ENCODE results near the gene CSNK1A1L.

The CSNK1A1L gene

DNA sequence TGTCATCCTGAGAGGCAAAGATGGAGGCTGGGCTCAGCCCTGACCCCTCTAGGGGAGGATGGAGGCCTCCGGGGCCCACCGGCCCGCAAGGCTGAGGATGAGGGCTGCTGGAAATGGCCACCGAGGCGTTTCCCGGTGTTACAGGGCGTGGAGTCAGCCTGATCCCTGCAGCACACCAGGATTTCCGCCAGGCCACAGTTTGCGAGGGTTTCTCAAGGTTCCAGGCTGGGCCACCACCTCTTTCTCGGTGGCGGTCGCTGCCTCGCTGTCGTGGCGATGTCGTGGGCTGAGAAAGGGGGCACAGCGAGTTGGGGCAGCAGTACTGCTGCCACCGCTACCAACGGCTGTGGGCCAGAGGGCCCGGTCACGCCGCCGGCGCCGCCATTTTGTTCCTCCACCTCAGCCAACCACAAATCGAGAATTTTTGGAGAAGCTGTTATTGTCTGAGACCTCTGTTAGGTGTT, at the start of gene CSNK1A1L:
Gene CSNK1A1L, minus strand, starts transcription at position 414 of the 464 bp plus-strand sequence. Its CDS starts 408 bp downstream, at position 6.
- no peak for DNase-seq

DNA sequence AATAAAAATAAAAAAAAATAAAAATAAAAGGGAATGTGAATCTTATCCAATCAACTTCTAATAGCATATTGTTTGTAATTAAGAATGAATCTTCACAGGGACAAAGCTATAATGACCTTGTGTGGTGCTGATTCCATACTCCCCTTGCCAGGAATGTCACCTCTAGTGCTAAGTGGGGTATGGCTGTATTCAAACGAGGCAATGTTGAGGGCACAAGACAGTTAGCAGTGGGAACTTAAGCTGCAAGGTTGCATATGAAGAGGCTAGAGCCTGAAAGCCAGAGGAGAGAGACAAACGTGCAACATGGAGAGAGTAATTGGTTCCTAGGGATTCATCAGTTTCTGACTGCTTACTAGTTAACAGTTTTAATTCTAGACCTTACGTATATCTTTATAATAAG, 43.9 kb upstream of the CSNK1A1L start:
- DNase-seq: no peak

DNA sequence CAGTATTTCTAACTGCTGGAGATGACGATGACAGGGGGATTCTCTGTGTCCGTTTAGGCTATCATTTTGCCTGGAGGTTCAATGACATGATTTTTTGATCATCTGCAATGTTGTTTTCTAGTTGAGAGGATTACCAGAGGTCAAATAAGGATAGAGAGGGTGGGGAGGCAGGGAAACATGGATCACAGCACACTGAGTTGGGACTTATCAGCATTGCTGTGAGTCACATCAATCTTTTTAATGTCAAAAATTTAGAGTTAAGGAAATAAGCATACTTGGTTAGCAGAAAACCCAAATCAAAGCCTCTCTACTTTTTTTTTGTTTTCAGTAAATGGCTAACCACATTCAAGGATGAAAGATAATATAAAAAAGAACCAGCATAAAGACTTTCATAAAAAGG, 43.0 kb upstream of the CSNK1A1L start:
- DNase-seq: no peak

DNA sequence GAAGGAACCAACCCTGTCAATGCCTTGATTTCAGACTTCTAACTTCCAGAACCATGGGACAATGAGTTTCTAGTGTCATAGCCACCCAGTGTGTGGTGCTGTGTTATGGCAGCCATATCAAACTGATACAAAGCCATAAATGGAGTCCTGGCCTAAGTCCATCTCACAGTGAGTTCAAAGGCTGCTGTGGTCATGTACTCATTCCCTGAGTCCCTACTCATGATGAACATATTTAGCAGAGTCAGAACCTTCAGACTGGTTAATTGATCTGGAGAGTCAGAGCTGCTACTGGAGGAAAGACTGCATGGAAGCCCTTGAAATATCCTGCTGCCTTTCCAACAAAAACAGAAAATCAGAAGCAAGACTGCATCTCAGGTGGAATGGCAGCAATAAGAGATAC, 39.2 kb upstream of the CSNK1A1L start:
- DNase-seq: no peak

DNA sequence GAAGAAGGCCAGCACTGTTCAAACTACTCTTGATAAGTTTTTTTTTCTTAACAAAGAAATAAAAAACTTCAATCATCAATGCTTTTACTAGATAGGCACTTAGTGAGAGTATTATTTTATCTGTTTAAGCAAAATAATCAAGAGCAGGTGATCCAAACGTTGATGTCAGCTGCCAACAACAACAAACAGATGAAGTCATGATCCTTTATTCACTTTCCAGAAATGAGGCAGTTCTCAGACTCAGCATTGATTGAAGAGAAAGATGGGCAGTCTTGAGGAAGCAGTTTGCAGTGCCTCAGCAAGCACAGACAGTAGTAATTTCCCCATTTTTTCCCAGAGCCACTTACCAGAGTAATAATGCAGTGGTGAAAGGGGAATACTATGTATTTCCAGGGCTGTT, 38.4 kb upstream of the CSNK1A1L start:
- no peak for DNase-seq

DNA sequence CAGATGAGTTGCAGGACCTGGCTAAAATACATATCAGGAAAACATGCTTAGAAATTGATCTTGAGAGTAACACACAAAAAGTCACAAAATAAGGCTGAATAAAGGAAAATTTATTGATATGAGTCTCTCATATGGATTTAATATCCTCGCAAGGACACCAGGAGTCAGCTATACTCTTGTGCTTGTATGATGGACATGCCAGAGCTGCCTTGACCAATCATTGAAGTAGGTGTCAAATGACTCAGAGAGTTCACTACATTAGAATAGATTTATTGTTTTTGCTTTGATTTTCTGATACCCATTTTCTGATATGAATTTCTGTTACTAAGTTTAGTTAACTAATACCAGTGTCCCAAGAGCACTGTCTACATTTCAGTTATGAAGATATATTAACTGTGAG, 37.4 kb upstream of the CSNK1A1L start:
- DNase-seq: no peak

DNA sequence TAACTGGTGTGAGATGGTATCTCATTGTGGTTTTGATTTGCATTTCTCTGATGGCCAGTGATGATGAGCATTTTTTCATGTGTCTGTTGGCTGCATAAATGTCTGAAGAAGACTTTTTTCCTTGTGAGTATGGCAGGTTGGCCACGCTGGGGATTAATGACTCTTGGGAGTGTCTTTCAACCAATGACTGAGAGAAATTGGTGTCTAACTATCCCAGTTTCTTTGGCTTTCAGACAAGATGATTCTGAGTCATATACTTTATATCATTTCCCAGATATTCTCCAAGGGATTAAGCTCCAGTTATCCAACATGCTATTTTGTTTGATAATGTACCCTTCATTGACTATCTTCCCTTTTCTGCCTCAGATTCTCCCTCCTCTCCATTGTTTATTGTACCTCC, 35.5 kb upstream of the CSNK1A1L start:
- DNase-seq: no peak

DNA sequence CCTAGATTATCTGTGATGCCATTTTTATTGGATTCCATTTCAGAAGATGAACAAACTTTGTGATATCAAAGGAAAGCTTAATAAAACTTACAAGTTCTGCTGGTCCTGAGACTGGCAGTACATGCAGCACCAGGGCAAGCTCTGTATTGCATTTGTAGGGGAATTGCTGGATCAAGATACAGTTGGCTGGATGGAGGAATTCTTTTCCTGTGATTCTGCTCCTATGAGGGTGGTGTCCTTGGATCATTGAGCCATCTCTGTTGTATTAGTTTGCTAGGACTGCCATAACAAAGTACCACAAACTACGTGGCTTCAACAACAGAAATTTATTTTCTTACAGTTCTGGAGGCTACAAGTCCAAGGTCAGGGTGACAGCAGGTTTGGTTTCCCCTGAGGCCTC, 33.9 kb upstream of the CSNK1A1L start:
- DNase-seq: no peak

DNA sequence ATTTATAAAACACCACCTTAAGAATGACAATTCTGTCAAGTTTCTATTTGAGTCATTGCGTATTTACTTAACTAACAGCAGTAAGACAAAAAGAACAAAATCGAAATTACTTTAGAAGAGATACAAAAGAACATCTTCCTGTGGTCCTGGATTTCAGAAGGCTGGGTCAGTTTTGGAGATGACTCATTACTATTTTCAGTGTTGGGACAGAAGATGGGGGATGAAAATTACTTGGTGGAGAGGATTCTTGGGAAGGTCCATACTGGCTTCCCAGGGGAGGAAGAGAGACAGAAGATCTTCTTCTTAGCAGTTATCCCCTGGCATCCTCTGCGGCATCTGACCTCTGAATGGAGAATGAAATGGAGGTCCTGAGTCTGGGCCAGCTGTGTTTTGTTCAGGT, 33.5 kb upstream of the CSNK1A1L start:
- DNase-seq: no peak

DNA sequence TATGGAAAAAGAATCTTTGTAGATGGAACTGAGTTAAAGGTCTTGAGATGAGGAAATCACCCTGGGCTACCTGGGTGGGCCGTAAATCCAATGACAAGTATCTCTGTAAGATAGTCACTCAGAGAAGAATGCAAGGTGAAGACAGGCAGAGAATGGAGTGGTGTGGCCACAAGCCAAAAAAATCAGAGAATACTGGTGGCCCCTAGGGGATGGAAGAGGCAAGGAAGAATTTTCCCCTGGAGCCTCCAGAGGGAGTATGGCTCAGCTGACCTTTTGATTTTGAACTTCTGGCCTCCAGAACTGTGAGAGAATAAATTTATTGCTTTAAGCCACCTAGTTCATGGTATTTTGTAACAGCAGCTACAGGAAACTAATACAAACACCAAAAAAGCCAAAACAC, 32.7 kb upstream of the CSNK1A1L start:
- no peak for DNase-seq

DNA sequence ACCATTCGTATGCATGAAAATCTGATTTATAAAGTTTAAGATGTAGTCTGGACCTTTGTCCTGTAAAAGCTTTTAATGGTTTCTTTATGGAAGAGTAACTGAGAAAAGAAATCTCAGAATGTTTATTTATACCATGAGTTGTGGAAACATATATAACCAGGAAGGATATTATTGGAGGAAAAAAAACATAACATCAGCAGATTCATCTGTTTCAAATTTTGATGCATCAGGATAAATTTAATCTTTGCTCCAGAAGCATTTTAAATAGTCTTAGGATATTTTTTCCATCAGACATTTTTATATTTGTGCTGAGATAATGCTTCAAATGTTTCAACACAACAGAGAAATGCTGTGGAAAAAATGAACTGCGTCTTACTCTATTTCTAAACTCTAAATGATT, 31.2 kb upstream of the CSNK1A1L start:
- no peak for DNase-seq

DNA sequence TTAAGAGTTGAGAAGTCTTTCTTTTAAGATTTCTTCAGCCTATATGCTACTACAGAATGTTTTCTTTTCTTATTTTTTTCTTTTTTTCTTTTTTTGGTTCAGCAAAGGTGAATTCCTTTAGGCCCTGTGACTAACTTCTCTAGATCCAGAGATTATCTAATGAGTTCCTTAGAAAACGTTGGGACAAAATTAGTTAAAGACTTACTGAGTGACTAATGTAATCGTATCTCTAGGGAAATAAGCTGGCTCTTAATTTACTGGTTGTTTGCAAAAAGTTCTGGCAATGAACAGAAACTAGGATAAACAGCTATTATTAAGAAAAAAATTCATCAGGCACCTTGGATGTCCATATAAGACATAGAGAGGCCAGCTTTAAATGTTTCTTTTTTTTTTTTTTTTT, 30.7 kb upstream of the CSNK1A1L start:
- no peak for DNase-seq

DNA sequence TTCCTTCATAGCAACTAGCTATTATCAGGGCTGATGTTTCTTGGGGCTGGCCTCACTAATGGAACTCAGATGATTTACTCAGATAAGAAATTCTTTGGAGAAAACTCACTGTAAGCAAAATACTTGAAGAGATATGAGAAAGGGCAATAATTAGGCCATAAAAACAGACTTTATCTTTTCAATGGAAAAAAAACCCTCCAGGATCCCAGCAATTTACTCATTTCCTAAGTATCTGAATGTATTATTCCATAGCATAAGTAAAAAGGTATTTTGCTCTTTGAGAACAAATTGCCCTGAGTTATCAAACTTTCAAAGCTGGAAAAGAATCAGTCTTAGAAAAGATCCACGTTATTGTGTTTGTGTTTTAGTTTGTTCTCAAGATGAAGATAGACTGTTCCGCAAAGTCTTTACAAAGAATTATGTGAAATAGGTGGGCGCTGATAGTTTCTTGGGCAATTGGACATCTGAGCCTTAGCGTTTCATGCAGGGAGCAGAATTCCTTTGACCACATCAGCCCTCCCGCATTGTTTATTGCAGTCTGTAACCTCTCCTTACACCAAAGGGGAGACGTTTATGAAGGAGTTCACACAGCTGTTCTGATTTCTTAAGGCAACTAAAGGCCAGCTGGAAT, 29.1 kb upstream of the CSNK1A1L start:
- no peak for DNase-seq

DNA sequence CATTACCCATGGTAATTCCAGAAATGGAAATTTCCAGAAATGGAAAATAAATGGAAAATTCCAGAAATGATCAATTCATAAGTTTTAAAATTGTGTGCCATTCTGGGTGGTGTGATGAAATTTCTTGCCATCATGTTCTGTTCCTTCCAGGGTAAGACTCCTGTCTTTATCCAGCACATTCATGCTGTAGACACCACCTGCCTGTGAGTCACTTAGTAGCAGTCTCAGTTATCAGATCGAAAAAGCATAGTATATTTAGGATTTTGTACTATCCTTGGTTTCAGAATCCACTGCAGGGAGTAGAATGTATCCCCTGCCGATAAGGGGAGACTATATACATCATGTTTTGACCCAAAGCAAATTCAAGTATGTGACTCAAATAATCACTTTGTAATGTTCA, 26.7 kb upstream of the CSNK1A1L start:
- no peak for DNase-seq

DNA sequence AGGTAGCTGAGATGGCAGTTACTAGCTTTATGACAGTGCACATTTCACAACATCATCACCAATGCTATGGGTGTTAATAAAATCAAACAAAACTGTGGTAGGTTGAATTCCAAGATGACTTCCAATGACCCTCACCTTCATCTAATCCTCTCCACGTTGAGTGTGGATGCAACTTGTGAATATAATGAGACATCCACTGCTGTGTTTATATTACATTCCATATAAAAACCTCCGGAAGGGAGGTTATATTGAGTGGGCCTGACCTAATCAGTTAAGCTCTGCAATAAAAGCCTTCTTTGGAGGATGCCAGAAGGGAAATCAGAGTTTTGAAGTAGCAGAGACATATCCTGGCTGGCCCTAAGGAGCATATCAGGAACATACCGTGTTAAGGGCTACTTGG, 25.6 kb upstream of the CSNK1A1L start:
- no peak for DNase-seq

DNA sequence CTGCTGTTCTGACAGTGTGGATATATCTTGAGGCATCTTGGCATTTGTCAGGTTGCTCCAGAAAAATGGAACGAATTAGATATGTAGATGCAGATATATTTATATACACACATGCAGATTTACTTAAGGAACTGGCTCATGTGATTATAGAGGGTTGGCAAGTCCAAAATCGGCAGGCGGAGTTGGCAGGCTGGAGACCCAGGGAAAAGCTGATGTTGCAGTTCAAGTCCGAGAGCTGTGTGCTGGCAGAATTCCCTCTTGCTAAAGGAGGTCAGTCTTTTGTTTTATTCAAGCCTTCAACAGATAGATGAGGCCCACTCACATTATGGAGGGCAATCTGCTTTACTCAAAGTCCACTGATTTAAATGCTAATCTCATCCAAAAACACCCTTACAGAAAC, 24.4 kb upstream of the CSNK1A1L start:
- DNase-seq: no peak

DNA sequence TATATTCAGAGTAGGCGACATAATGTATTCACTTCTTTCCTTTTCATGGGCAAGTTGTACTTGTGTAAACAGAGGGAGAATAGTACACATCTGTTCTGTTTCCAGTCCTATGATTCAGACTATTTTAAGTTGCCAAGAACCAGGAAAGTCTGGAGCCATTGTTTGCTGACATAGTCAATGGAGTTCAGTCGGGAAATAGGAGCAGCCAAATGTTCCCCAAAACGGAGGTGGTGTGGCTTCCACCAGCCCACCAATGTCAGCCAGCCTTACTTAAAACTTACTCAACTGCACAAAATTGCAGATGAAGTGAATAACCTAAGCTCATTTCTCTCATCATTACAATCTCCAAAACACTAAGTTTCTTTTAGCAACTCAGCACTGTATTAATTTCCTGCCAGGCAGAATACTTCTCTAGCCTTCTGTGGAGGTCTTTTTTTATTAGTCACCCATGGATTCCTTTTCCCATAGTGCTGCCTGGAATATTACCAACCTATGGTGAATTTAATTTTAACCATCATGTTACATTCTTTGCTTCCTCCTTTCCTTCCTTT, 22.3 kb upstream of the CSNK1A1L start:
- DNase-seq: no peak

DNA sequence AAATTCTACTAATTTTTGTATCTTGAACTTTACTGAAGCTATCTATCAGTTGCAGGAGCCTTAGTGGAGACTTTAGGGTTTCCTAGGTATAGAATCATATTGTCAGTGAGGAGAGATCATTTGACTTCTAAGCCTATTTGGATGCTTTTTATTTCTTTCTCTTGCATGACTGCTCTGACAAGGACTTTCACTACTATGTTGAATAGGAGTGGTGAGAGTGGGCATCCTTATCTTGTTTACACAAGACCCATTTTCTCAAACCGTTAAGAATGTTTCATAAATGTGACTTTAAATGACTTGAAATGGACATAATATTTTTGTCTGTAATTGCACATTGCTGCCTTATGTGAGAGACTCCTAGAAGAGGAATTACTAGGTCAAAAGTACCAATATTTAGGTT, 17.9 kb upstream of the CSNK1A1L start:
- DNase-seq: no peak

DNA sequence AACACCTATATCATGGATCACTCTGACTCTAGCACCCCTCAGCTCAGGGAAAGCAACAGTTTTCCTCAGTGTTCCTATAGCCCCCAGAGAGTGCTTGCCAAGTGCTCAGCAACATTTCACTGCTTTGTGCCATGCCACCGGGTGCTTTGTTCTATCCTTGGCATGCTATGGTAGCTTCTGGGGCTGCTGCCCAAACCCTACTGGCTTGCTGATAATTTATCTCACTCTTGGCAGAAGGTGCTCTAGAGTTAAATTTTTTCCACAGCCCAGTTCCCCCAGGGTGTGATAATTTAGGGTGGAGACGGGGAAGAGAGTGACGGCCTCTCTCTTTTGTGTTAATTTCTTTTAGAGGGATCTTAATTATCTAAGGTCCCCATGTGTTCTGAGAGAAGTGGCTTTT, 12.6 kb upstream of the CSNK1A1L start:
- no peak for DNase-seq

DNA sequence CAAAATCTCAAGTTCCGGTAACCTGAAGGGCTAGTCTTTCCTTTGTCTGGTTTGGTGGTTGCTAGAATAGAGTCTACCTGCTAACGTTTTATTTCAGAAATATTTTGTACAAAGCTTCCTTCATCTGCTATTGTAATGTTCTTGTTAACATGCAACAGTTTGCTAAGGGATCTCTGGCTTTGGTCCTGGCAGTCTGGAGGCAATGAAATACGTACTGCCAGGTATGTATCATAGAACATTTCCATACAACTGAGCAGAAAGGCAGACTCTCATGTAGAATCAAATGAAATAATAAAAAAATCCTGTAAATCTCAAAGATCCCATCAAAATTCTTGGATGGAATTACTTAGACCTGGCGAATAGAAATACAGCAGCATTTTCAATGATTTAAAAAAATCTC, 8.8 kb upstream of the CSNK1A1L start:
- no peak for DNase-seq

DNA sequence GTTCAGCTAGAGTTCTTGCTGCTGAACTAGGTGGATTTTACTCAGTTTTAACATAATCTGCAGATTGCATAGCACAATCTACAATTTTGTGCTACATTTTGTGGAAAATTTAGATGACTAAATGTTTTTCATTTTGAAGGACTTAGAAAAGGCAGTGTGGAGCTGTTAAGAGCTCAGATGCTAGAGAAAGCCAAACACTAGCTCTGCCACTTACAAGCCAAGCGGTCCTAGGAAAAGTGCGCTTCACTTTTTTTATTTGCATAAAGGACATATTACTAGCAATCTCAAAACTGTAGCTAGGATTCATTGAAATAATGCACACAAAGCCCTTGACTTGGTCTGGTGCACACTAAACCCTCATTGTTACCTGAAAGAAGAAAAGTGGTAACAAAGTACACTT, 8.1 kb upstream of the CSNK1A1L start:
- DNase-seq: no peak

DNA sequence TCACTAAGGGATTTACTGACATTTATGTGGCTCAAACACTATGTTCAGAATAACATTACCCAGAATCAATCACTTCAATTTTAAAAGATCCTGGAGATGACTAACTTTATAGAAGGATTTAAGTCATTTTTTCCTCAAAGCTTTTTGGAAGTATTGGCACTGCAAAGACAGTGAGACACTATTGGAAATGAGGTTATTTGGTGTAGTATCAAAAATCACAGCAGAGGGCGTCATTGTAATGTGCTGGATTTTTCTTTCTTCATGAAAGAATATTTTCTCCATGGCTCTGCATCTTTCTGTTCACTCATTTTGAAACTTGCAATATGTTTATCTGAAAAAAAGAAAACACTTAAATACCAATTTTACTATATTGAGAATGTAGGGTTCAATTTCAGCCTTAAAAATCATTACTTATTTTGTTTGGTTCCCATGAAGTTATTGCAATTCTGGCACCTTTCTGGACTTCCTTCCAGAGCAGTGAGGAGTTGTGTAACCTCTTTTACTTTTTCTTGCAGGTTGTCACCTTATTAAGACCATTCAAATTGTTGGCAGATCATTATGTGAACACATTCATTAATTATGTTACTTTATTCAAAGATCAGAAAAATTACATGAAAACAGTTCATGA, 3.7 kb upstream of the CSNK1A1L start:
- DNase-seq: no peak

DNA sequence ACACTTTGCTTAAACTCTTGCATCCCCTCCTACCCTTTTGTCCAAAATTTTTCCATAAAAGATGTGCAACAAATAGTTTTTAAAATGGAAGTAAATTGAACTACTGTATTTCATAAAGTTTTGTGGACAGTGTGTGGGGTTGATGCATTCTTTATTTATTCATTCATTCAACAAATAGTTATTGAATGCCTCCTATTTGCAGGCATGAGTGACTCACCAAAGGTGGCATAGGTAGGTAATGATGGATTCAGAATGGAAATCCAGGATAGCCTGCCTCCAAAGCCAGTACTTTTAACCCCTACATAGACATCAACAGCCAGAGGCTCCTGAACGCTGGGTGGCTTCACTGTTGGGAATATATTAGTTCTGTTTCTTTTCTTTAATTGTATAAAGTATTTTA, 2.4 kb upstream of the CSNK1A1L start:
- DNase-seq: no peak

DNA sequence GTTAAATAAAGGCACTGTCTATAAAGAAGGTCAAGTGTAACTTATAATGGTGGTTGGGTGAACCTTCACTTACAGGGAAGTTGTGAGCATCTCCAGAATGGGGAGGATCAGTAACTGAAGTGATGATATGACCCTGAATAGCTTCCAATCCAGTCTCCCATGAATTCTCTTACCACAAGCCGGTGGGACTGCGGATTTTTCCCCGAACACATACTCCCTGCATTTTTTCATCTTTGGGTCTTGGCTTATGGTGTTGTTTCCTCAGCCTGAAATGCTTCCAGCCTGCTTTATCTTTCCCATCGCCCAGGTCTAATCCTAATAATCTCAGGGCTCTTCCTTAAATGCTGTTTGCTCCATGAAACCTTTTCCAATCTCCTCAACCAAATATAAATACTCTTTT, 2.0 kb upstream of the CSNK1A1L start:
- no peak for DNase-seq

DNA sequence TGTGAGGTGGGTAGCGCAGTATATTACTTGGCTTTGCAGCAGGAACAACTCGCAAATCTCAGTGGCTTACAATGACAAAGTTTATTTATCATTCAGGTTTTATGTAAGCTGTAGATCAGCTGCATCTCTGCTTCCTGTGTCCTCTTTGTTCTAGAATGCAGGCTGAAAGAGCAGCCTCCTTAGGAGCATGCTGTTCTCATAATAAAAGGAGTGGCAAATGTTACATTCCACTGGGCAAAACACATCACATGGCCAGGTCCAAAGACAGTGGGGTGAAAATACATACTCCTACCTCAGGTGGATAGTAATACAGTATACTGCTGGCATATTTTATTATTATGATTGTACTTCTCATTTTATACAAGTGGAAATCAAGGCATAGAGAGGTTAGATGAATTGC, 1.2 kb upstream of the CSNK1A1L start:
- no peak for DNase-seq

Measured in GF-D8 (cell line).